ENCODE results near the gene SBK3.

- TF ChIP-seq REST (tag by site-specific recombination; IDR thresholded peaks at IDR 0.05): no peak
- no peak for TF ChIP-seq CTCF (tag by site-specific recombination; IDR thresholded peaks at IDR 0.05)
- no peak for TF ChIP-seq ZNF530 (tag by site-specific recombination; IDR thresholded peaks at IDR 0.05; ENCODE audit: low read depth)
- no peak for TF ChIP-seq ZSCAN4 (tag by site-specific recombination; IDR thresholded peaks at IDR 0.05)
- no peak for TF ChIP-seq ZNF701 (tag by site-specific recombination; IDR thresholded peaks at IDR 0.05)
- no peak for TF ChIP-seq ZNF155 (tag by site-specific recombination; IDR thresholded peaks at IDR 0.05)
- no peak for TF ChIP-seq TRIM28 (IDR thresholded peaks at IDR 0.05; ENCODE audit: borderline replicate concordance, low read length)
- no peak for TF ChIP-seq ZBTB10 (tag by site-specific recombination; IDR thresholded peaks at IDR 0.05)
- TF ChIP-seq ZSCAN30 (tag by site-specific recombination; IDR thresholded peaks at IDR 0.05): no peak
- TF ChIP-seq ZBTB7A (tag by site-specific recombination; IDR thresholded peaks at IDR 0.05; ENCODE audit: low read depth): no peak
- no peak for TF ChIP-seq ZNF747 (tag by site-specific recombination; IDR thresholded peaks at IDR 0.05)
- TF ChIP-seq ZNF596 (tag by site-specific recombination; IDR thresholded peaks at IDR 0.05): no peak
- no peak for TF ChIP-seq ZNF121 (tag by site-specific recombination; IDR thresholded peaks at IDR 0.05)
- no peak for TF ChIP-seq YY1 (tag by site-specific recombination; IDR thresholded peaks at IDR 0.05)
Observed at GRCh38 chr19:55552620-55553019, 7.3 kb upstream of the SBK3 start.
